ENCODE results near the gene MYO18A.

MYO18A gene

GRCh38 chr17:29167393-29168078 is 12.7 kb downstream of the MYO18A start:
- no peak for DNase-seq (ENCODE audit: low read depth)

- DNase-seq (ENCODE audit: low read depth) = no peak
Measured at GRCh38 chr17:29166507-29166887, 13.7 kb downstream of the MYO18A start.

DNA sequence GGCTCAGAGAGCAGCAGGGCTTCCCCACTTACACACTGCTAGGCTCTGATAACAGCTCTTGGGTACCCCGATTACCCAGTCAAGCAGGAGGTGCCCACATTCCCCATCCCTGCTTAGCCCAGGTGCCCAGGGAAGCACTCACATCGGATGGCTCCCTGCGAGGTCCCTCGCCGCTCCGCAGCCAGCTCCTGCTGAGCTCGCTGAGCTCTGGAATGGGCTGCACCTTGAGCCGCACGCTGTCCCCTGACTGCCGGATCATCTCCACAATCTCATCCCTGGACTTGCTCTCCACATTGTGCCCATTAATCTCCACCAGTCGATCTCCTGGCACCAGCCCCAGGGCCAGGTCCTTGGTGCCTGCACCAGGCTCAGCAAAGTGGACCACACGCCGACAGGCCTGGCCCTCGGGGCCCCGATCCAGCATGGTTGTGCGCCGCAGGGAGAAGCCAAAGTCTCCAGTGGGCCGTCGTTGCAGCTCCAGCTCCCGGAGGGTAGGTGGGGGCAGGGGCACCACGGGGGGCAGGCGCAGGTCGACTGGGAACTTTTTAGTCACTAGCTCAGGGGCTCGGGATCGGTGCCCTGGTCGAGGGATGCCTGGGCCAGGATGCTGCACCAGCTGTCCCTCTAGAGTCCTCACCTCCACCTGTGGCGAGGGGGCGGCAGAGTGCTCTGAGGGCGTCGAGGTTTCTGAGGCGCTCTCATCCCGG is 14.2 kb downstream of the MYO18A start:
- DNase-seq (ENCODE audit: low read depth) = no peak

GRCh38 chr17:29165261-29165660 is 14.9 kb downstream of the MYO18A start:
- DNase-seq (ENCODE audit: low read depth) = no peak

- no peak for DNase-seq (ENCODE audit: low read depth)
Measured at GRCh38 chr17:29163563-29163962, 16.6 kb downstream of the MYO18A start.

DNA sequence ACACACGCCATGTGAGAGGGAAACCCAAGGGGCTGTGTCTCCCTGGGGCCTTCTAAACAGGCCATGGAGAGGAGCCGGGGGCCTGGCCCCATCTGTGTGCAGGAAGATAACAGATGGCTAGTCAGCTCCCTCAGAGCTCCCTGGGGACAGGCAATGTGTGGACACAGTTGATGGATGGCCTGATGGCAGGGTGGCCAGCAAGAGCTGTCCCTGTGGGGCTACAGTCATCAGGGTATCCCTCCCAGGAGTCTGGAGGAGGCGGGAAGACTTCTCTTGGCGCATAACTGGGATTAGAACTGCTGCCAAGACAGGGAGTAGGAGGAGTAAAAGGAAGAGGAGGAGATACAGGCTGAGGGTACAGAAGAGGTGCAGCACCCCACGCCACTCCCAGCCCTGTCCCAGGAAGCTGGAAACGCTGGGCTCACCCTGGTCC is 17.3 kb downstream of the MYO18A start:
- no peak for DNase-seq (ENCODE audit: low read depth)

GRCh38 chr17:29162082-29162908 is 17.9 kb downstream of the MYO18A start:
- DNase-seq (ENCODE audit: low read depth) = no peak

DNA sequence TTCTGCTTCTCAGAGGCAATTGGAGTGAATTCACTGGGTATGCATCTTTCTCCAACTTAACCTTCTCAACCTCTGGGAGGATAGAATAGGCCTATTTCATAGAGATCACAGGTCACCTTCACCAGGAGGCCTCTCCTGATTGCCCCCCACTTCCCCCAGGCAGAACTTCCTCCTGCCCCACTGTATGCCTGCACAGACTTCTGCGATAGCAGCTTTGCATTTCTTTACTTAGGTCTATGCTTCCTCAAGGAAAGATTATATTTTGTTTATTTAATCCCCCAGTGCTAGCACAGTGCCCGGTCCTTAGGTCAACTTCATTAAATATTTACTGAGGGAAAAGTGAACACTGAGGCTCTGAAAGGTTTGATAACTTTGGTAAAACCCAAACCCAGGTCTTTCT is 19.9 kb downstream of the MYO18A start:
- DNase-seq (ENCODE audit: low read depth) = no peak

- no peak for DNase-seq (ENCODE audit: low read depth)
Measured at GRCh38 chr17:29159306-29159860, 20.8 kb downstream of the MYO18A start.

GRCh38 chr17:29158488-29159275 is 21.5 kb downstream of the MYO18A start:
- DNase-seq (ENCODE audit: low read depth) = no peak

DNA sequence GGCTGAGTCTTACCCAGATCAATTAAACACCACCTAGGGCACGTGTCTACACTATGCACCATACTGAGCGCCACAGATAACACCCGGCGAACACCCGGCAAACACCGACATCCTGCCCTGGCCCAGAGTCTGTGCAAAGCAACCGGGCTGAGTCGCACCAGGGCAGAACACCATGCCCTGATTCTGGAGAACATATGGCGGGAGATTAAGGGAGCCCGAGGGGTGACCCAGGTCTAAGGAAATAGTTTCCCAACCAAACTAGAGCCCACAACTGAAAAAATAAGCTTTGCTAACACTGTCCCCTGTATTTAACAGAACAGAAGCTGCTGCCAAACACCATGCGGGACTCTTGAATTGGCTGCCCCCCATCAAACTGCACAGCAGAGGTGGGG is 22.1 kb downstream of the MYO18A start:
- DNase-seq (ENCODE audit: low read depth) = no peak

DNA sequence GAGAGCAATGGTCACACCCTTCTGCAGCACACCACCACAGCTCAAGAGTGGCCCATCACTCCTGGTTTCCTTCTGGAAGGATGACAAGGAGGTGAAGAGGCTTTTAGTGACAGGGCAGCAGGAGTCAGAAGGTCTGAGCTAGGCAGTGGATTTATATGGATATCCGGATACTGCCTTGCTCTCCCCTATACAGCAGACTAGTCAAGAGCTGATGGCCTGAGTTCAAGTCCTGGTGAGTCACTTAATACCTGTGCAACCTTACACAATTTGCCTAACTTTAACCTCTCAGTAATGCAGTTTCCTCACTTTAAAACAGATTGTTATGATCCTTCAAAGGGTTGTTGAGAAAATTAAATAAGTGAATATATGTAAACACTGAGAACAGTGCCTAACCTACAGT is 22.9 kb downstream of the MYO18A start:
- DNase-seq (ENCODE audit: low read depth) = no peak

DNA sequence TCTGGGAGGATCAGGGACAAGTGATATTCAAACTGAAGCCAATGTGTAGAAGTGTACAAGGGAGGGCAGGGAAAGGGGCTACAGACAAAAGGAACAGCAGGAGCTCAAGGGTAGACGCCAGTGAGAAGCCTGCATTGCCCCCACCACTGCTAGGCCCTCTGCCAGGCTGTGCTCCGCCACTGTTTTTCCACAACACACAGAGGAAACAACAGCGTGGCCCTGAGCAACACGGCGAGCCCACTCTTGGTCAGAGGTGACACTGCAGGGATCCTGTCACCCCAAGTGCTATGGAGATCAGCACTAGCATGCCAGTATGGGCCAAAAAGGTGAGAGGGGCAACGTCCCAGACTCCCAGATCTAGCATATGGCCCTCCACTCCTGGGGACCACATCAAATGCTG is 23.4 kb downstream of the MYO18A start:
- no peak for DNase-seq (ENCODE audit: low read depth)

GRCh38 chr17:29155966-29156338 is 24.2 kb downstream of the MYO18A start:
- DNase-seq (ENCODE audit: low read depth) = no peak

- peak; percentile 35 for DNase-seq (ENCODE audit: low read depth)
Measured at GRCh38 chr17:29155227-29155965, 24.8 kb downstream of the MYO18A start.

- DNase-seq (ENCODE audit: low read depth) = no peak
Measured at GRCh38 chr17:29154516-29155226, 25.5 kb downstream of the MYO18A start.

DNA sequence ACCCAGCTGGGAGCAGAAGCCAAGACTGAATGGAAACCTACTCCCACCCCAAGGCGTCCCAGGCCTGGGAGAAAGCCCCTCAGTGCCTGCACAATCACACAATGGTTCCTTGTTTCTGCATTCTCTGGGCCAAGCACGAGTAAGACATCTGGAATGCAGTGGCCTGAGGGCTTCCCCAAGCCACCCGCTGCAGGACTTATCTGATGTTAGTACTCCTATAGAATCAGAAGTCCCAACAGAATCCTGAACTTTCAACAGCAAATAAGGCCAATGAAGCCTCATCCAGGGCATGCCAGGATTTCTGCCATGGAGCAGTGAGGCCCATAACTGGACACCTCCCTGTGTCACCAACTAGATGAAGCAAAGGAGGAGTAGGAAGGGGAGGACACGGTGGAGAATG is 28.6 kb downstream of the MYO18A start:
- no peak for DNase-seq (ENCODE audit: low read depth)

GRCh38 chr17:29150161-29150560 is 30.0 kb downstream of the MYO18A start:
- DNase-seq (ENCODE audit: low read depth) = no peak

- DNase-seq (ENCODE audit: low read depth) = no peak
Measured at GRCh38 chr17:29149431-29150064, 30.6 kb downstream of the MYO18A start.

Measured in activated T-helper 1 cell treated with Interleukin-2 at 50 U/mL for 16 hours (primary cell).